HEK293 (cell line): ENCODE measurements around the gene ATPAF2.

Experiments
- CTCF ChIP-seq: fragments of 450-650 bp; formaldehyde crosslinking; IDR thresholded peaks from 2 replicates; pipeline ENCODE4 v1.5.1; 2016; ENCODE audit warnings: missing biosample characterization, missing genetic modification characterization
- HOXA7 ChIP-seq: sonication (generic); formaldehyde crosslinking; IDR thresholded peaks from 2 replicates; pipeline ENCODE4 v1.8.1; 2022; ENCODE audit warnings: missing genetic modification reagents, borderline replicate concordance
- TCF7L2 ChIP-seq: IDR thresholded peaks from 2 replicates; pipeline ENCODE4 v1.6.1; 2011; ENCODE audit warnings: low read depth, mild to moderate bottlenecking, inconsistent platforms, low read length, moderate library complexity, borderline replicate concordance
- ZNF184 ChIP-seq: fragments of 450-650 bp; IDR thresholded peaks from 2 replicates; pipeline ENCODE4 v1.5.1; 2018; ENCODE audit warnings: missing biosample characterization, mild to moderate bottlenecking, missing genetic modification characterization
- ZNF26 ChIP-seq: fragments of 450-650 bp; formaldehyde crosslinking; IDR thresholded peaks from 2 replicates; pipeline ENCODE4 v1.5.1; 2016; ENCODE audit warnings: missing biosample characterization, missing genetic modification characterization
- ZNF621 ChIP-seq: fragments of 450-650 bp; formaldehyde crosslinking; IDR thresholded peaks from 2 replicates; pipeline ENCODE4 v1.5.1; 2017; ENCODE audit warnings: missing biosample characterization, missing genetic modification characterization
- ZNF660 ChIP-seq: fragments of 450-650 bp; IDR thresholded peaks from 2 replicates; pipeline ENCODE4 v1.5.1; 2018; ENCODE audit warnings: missing biosample characterization, mild to moderate bottlenecking, missing genetic modification characterization
- ZSCAN18 ChIP-seq: fragments of 450-650 bp; formaldehyde crosslinking; IDR thresholded peaks from 2 replicates; pipeline ENCODE4 v1.5.1; 2016; ENCODE audit warnings: missing biosample characterization, missing genetic modification characterization

GRCh38 chr17:18004345-18004744, 34.6 kb downstream of the ATPAF2 start:
- TF ChIP-seq ZNF660 (tag by site-specific recombination) (no peak), ZNF26 (tag by site-specific recombination) (no peak), CTCF (tag by site-specific recombination) (no peak), TCF7L2 (no peak), HOXA7 (CRISPR knock-in tag) (no peak), ZNF184 (no peak), ZSCAN18 (no peak), ZNF621 (tag by site-specific recombination) (no peak)
